A673 (cell line): ENCODE data around the gene DEDD2. TPM values are rescaled to one million over a fixed set of nuclear protein-coding genes. Genes with fewer than 3 reads are reported as not detected.
A peak's percentile ranks its signal among the peaks of the same experiment; 100 is the strongest.

ENCODE experiments used
- BruUV-seq: library from RNA; stranded (reverse); fragments of 400-500 nt; replicated peaks from 2 replicates; lab custom pipeline; 2021; lab: Mats Ljungman, UMichigan
- CTCF ChIA-PET: fragments of 300-600 bp; sonication (Branson Sonifier 250); formaldehyde crosslinking; loops from one replicate; lab custom pipeline; 2022; ENCODE audit warnings: antibody characterized with exemption; lab: Charles Lee
- POLR2A ChIA-PET: fragments of 300-600 bp; sonication (Branson Sonifier 250); formaldehyde crosslinking; loops from one replicate; lab custom pipeline; 2022; ENCODE audit warnings: antibody characterized with exemption; ENCODE audit not compliant: low non-redundant PET; lab: Charles Lee
- DNase-seq: peaks from one replicate; pipeline ENCODE4 v3.0.0-alpha.2; 2015; ENCODE audit warnings: low spot score
- H3K27ac ChIP-seq: fragments of 200-600 bp; sonication (generic); 2 replicates; pipeline ENCODE4 v1.5.1; 2016; ENCODE audit warnings: mixed run types, low read depth, mild to moderate bottlenecking, mixed read lengths, antibody characterized with exemption, low read length; ENCODE audit not compliant: poor library complexity, severe bottlenecking
- H3K27me3 ChIP-seq: fragments of 200-600 bp; sonication (generic); replicated peaks from 2 replicates; pipeline ENCODE4 v1.6.1; 2017; ENCODE audit warnings: mixed run types, low read depth, mild to moderate bottlenecking, mixed read lengths, antibody characterized with exemption, low read length; ENCODE audit not compliant: insufficient read depth, poor library complexity
- H3K36me3 ChIP-seq: fragments of 200-600 bp; sonication (generic); 2 replicates; pipeline ENCODE4 v1.6.1; 2016; ENCODE audit warnings: mixed run types, mild to moderate bottlenecking, mixed read lengths, antibody characterized with exemption, low read length; ENCODE audit not compliant: insufficient read depth, poor library complexity, severe bottlenecking
- H3K4me1 ChIP-seq: fragments of 200-600 bp; sonication (generic); 2 replicates; pipeline ENCODE4 v1.6.1; 2017; ENCODE audit warnings: mixed run types, mild to moderate bottlenecking, mixed read lengths, antibody characterized with exemption, low read length; ENCODE audit not compliant: insufficient read depth, poor library complexity, severe bottlenecking
- H3K4me3 ChIP-seq: fragments of 200-600 bp; sonication (generic); 2 replicates; pipeline ENCODE4 v1.5.1; 2016; ENCODE audit warnings: low read depth, mixed run types, mild to moderate bottlenecking, mixed read lengths, low read length; ENCODE audit not compliant: poor library complexity, severe bottlenecking
- H3K9me3 ChIP-seq: fragments of 200-600 bp; sonication (generic); 2 replicates; pipeline ENCODE4 v1.6.1; 2016; ENCODE audit warnings: mixed run types, low read depth, mild to moderate bottlenecking, mixed read lengths, antibody characterized with exemption, low read length; ENCODE audit not compliant: poor library complexity, severe bottlenecking
- EZH2 ChIP-seq: fragments of 200-600 bp; sonication (generic); IDR thresholded peaks from 2 replicates; pipeline ENCODE4 v1.6.1; 2017; ENCODE audit warnings: borderline replicate concordance, low read depth, mild to moderate bottlenecking, mixed read lengths, antibody characterized with exemption, low read length; ENCODE audit not compliant: poor library complexity, severe bottlenecking
- intact Hi-C: fragments of 100-400 bp; cut with micrococcal nuclease; formaldehyde crosslinking; loops from one replicate; pipeline ENCODE4 v1.10.0; 2022; ENCODE audit not compliant: unreplicated experiment
- total RNA-seq: library from RNA; stranded (reverse); gene quantifications from 2 replicates; pipeline ENCODE4 v1.2.3, GENCODE V29; 2021
- TF ChIP-seq, protein P1 (sequence below): fragments of 300-800, 200-600 bp; sonication (generic); conservative IDR thresholded peaks from 2 replicates; pipeline ENCODE4 v1.5.1; 2017; ENCODE audit warnings: low read depth, mild to moderate bottlenecking, antibody characterized with exemption, low read length, moderate library complexity, mixed read lengths

DEDD2 gene
- total RNA-seq, 1 experiment from 2014 or later, result 32.1 TPM

DNA sequence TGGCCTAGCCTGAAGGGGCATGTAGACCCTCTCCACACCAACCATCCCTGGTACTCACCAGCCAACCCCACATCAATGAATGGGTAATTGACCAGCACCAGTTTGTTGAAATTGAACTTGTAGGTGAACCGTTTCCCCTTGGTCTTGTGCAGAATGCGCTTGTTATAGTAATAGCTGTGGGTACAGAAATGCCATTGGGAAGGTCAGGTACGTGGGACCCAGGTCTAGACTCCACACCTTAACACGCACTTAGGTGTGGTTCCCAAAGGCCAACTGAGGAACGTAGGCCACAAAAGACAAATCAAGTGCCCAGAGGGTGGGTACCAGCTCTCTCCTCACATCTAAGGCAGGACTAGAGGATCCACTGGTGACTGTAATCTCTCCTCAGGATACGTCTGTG, 32.3 kb upstream of the DEDD2 start:
- peaks cover 23% of the 10 kb centered on the region for H3K36me3 ChIP-seq
- H3K9me3 ChIP-seq, result no peaks in the 10 kb centered on the region
- H3K4me1 ChIP-seq, result peaks cover 59% of the 10 kb centered on the region
- no peak overlapping the region for H3K4me3 ChIP-seq
- BruUV-seq, result no TSS peak
- POLR2A ChIA-PET, result no interaction called here
- DNase-seq, result no peak
- CTCF ChIA-PET, result interaction anchor here (2.7 kb wide), 1 partner anchor 30 kb away, joined by 12 read pairs; no protein-coding TSS in a partner anchor
- TF ChIP-seq EZH2, result no peak
- intact Hi-C loops, result loop anchor here (2.0 kb wide), 1 partner anchor 31 kb away; no protein-coding TSS in a partner anchor
- H3K27ac ChIP-seq, result peak overlapping the region; percentile 87
- H3K27me3 ChIP-seq, result no peaks in the 10 kb centered on the region

DNA sequence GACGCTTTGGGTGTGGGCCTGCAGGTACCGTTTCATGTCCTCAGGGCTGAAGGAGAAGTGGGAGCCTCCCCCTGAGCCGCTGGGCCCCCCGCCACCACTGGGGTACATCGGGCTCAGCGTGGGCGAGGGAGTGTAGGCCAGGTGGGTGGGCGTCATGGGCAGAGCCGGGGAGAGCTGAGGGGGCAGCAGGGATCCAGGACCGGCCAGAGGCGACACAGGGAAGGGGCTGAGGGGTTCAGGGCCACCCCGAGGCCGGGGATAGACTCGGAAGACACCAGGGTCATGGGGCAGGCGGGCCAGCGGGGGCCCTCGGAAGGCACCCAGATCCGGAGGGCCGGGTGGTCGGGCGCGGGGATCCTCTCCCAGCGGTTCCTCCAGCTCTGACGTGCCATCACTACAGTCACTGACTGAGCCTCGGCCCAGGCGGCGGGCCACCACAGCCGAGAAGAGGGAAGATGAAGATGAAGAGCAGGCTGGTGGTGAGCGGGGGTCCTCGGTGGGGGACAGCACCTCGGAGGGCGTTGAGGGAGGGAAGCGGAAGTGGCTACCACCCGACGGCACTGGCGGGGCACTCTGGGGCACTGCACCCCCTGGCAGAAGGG, 31.8 kb upstream of the DEDD2 start:
- Histone ChIP-seq H3K4me3 (no peak overlapping the region), H3K4me1 (peaks cover 59% of the 10 kb centered on the region), H3K27ac (peak overlapping the region; percentile 87), H3K9me3 (no peaks in the 10 kb centered on the region), H3K27me3 (no peaks in the 10 kb centered on the region), H3K36me3 (peaks cover 23% of the 10 kb centered on the region)
- ChIA-PET POLR2A (no interaction called here), CTCF (interaction anchor here (2.7 kb wide), 1 partner anchor 30 kb away, joined by 12 read pairs; no protein-coding TSS in a partner anchor)
- DNase-seq, result no peak
- intact Hi-C loops, result no loop called here
- TF ChIP-seq, protein P1, sequence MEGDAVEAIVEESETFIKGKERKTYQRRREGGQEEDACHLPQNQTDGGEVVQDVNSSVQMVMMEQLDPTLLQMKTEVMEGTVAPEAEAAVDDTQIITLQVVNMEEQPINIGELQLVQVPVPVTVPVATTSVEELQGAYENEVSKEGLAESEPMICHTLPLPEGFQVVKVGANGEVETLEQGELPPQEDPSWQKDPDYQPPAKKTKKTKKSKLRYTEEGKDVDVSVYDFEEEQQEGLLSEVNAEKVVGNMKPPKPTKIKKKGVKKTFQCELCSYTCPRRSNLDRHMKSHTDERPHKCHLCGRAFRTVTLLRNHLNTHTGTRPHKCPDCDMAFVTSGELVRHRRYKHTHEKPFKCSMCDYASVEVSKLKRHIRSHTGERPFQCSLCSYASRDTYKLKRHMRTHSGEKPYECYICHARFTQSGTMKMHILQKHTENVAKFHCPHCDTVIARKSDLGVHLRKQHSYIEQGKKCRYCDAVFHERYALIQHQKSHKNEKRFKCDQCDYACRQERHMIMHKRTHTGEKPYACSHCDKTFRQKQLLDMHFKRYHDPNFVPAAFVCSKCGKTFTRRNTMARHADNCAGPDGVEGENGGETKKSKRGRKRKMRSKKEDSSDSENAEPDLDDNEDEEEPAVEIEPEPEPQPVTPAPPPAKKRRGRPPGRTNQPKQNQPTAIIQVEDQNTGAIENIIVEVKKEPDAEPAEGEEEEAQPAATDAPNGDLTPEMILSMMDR, result no peak
- TF ChIP-seq EZH2, result no peak
- BruUV-seq, result no TSS peak

DNA sequence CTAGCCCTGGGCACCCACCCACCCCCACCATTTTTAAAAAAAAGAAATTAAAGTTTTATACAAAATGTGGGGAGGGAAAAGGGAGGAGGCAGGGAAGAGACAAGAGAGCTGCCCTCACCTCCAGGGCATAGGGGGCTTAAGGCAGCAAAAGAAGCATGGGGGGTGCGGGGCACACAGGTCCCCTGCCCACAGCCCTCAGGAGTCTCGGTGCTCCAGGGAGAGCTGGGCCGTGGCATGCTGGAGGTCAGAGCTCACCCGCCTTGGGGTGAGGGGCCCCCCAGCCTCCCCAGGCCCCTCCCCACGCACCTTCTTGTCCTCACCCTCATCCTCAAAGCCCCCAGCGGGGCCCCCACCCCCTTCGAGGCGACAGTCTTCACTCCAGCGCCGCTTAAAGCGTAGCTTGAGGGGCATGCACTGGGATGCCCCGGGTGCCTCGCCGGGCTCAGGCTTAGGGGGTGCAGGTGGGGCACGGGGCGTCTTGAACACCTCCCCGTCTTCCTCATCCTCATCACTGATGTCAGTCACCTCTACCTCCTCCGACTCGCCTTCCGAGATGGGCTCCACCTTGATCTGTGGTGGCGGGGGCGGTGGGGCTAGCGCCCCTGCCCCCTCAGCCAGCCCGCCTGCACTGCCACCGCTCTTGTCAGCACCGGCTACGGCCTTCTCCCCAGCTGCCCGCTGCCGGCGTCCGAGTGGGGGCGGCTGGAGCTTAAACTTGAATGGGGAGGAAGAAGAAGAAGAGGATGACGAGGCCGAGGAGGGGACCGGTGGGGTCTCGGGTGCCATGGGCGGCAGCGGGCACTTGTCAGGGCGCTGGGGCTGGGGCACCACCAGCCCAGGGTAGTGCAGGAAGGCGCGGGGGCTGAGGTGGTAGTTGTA, 31.0 kb upstream of the DEDD2 start:
- POLR2A ChIA-PET, result interaction anchor here (0.7 kb wide), 1 partner anchor 154 kb away, joined by 3 read pairs; no protein-coding TSS in a partner anchor
- CTCF ChIA-PET, result interaction anchor here (0.6 kb wide), 1 partner anchor 108 kb away, joined by 7 read pairs; no protein-coding TSS in a partner anchor

More for the DNA sequence above, 31.0 kb upstream of the DEDD2 start:
- Histone ChIP-seq H3K9me3 (no peaks in the 10 kb centered on the region), H3K4me1 (peaks cover 64% of the 10 kb centered on the region), H3K27ac (peak overlapping the region; percentile 87), H3K4me3 (no peak overlapping the region), H3K36me3 (peaks cover 23% of the 10 kb centered on the region), H3K27me3 (no peaks in the 10 kb centered on the region)
- TF ChIP-seq, protein P1, result no peak
- no peak for TF ChIP-seq EZH2
- BruUV-seq, result no TSS peak
- intact Hi-C loops, result no loop called here
- DNase-seq, result no peak
